ENCODE data around the gene COA1. TPM values are rescaled to one million over a fixed set of nuclear protein-coding genes. Genes with fewer than 3 reads are reported as not detected.

Gene COA1
- total RNA-seq, 4 donors from 2014 or later, result 35.3 to 775 (median 40.0) TPM

DNA sequence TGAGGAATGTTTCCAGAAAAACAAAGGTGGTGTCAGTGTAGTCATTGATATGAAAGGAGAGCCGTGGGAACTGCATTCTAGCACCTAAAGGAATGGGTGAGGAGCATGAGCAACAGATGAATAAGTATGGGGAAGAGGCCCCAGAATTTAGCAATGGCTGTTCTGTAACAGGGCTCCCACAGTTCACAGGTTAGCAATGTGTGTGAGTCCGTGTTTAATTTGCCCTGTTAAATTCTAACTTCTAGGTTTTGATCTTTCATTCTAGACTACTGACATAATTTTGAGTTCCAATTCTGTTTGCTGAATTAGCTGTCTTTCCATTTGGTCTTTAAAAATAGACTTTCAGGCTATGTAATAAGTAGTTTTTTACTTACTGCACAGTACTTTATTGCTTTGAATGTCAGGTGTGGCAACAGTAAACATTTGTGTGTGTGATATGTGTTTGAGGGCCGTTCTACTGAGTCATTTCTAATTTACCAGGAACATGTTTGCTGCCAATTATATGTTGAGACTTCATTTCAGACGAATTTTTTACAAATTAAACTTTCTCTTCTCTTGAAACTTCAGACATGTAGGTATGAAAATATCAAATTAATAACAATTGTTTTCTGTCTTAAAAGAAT lies 137.7 kb downstream of the COA1 start:
- WGBS, result 54% methylated on average over 4 of the region's 4 CpGs
- TF ChIP-seq EP300 (IDR thresholded peaks at IDR 0.05), result no peak
- TF ChIP-seq, protein P1, sequence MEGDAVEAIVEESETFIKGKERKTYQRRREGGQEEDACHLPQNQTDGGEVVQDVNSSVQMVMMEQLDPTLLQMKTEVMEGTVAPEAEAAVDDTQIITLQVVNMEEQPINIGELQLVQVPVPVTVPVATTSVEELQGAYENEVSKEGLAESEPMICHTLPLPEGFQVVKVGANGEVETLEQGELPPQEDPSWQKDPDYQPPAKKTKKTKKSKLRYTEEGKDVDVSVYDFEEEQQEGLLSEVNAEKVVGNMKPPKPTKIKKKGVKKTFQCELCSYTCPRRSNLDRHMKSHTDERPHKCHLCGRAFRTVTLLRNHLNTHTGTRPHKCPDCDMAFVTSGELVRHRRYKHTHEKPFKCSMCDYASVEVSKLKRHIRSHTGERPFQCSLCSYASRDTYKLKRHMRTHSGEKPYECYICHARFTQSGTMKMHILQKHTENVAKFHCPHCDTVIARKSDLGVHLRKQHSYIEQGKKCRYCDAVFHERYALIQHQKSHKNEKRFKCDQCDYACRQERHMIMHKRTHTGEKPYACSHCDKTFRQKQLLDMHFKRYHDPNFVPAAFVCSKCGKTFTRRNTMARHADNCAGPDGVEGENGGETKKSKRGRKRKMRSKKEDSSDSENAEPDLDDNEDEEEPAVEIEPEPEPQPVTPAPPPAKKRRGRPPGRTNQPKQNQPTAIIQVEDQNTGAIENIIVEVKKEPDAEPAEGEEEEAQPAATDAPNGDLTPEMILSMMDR (IDR thresholded peaks at IDR 0.05), result no peak
- no peak for TF ChIP-seq POLR2A (IDR thresholded peaks at IDR 0.05)
- no peak for TF ChIP-seq POLR2AphosphoS5 (IDR thresholded peaks at IDR 0.05)
- peaks cover 14% of the 10 kb centered on the region for H3K4me1 ChIP-seq
- no peaks in the 10 kb centered on the region for H3K27me3 ChIP-seq
- H3K4me3 ChIP-seq, result no peak overlapping the region
- H3K9me3 ChIP-seq, result no peaks in the 10 kb centered on the region
- no peak for DNase-seq (ENCODE audit: low spot score in 2 of 2)
- H3K36me3 ChIP-seq, result no peaks in the 10 kb centered on the region
- H3K27ac ChIP-seq, result no peak overlapping the region

DNA sequence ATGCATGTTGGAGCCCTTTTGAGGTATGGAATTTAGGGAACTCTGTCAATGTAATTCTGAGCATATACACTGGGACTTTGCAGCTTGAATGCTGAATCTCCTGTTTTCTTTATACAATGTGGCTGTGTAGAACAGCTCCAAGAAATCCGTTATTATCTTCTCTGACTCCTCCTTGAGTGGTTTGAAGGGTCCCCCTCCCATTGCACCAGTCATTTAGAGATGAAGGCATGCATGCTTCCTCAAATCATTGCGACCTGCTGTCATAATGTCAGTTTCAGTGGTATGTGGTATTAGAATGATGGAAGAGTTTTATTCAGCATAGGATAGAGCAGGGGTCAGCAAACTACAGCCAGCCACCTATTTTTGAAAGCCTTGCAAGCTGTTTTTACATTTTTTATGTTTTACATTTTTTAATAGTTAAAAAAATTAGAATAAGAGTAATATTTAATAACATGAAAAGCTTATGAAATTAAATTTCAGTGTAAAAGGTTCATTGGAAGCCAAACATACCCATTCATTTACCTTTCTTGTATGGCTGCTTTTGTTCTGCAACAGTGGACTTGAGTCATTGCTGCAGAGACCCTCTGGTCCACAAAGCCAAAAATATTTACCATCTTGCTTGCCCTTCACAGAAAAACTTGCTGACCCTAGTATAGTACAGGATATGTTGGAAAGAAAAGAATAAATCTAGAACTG lies 138.3 kb downstream of the COA1 start:
- no peak overlapping the region for H3K27ac ChIP-seq
- no peaks in the 10 kb centered on the region for H3K27me3 ChIP-seq
- DNase-seq (ENCODE audit: low spot score in 2 of 2), result no peak
- no peaks in the 10 kb centered on the region for H3K9me3 ChIP-seq
- H3K4me3 ChIP-seq, result no peak overlapping the region
- 73% methylated on average over 2 of the region's 2 CpGs for WGBS
- H3K4me1 ChIP-seq, result peaks cover 16% of the 10 kb centered on the region
- TF ChIP-seq, protein P1 (IDR thresholded peaks at IDR 0.05), result no peak
- no peak for TF ChIP-seq EP300 (IDR thresholded peaks at IDR 0.05)
- no peak for TF ChIP-seq POLR2AphosphoS5 (IDR thresholded peaks at IDR 0.05)
- H3K36me3 ChIP-seq, result no peaks in the 10 kb centered on the region

DNA sequence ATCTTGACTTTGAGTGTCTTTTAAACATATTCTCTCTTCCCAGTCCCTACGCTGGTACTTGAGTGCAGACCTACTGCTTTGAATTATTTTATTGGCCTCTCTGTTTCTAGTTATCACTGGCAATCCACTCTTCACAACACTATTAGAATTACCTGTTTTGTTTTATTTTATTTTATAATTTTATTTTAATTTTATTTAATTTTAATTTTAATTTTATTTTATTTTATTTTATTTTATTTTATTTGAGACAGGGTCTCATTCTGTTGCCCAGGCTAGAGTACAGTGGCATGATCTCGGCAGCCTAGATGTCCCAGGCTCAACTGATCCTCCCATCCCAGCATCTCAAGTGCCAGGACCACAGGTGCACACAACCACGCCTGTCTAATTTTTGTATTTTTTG lies 139.6 kb downstream of the COA1 start:
- Histone ChIP-seq H3K27ac (no peak overlapping the region), H3K4me3 (no peak overlapping the region), H3K27me3 (no peaks in the 10 kb centered on the region), H3K36me3 (no peaks in the 10 kb centered on the region), H3K4me1 (peaks cover 28% of the 10 kb centered on the region), H3K9me3 (no peaks in the 10 kb centered on the region)
- DNase-seq (ENCODE audit: low spot score in 2 of 2), result no peak
- WGBS, result 91% methylated on average over 3 of the region's 3 CpGs
- TF ChIP-seq, protein P1 (IDR thresholded peaks at IDR 0.05), result no peak
- no peak for TF ChIP-seq EP300 (IDR thresholded peaks at IDR 0.05)
- TF ChIP-seq POLR2AphosphoS5 (IDR thresholded peaks at IDR 0.05), result no peak
- TF ChIP-seq POLR2A (IDR thresholded peaks at IDR 0.05), result no peak

Other genes starting within 250 kb of the COA1 start
- 10 to 100 TPM; 14.2 to 18.3 (median 15.9) TPM for gene STK17A, start 146.4 kb downstream of the COA1 start, total RNA-seq
- 10 to 100 TPM; 24.4 to 43.9 (median 29.2) TPM for gene BLVRA, start 29.2 kb upstream of the COA1 start, total RNA-seq
- 100 to 1,000 TPM in 2 of 4 donors, 10 to 100 TPM in 2; 65.1 to 111 (median 95.6) TPM for gene MRPS24, start 140.0 kb upstream of the COA1 start, total RNA-seq
- 10 to 100 TPM; 36.3 to 60.3 (median 39.6) TPM for gene URGCP, start 177.1 kb upstream of the COA1 start, total RNA-seq
- 10 to 100 TPM; 13.6 to 29.1 (median 17.2) TPM for gene UBE2D4, start 196.9 kb upstream of the COA1 start, total RNA-seq